ENCODE results near the gene IFT25.
A peak's percentile ranks its signal among the peaks of the same experiment; 100 is the strongest.
"Not testable (repeated sequence)": the region's sequence is repeated elsewhere in the genome, so short reads cannot be mapped to it uniquely, and the experiment has no call there.

IFT25 gene

DNA sequence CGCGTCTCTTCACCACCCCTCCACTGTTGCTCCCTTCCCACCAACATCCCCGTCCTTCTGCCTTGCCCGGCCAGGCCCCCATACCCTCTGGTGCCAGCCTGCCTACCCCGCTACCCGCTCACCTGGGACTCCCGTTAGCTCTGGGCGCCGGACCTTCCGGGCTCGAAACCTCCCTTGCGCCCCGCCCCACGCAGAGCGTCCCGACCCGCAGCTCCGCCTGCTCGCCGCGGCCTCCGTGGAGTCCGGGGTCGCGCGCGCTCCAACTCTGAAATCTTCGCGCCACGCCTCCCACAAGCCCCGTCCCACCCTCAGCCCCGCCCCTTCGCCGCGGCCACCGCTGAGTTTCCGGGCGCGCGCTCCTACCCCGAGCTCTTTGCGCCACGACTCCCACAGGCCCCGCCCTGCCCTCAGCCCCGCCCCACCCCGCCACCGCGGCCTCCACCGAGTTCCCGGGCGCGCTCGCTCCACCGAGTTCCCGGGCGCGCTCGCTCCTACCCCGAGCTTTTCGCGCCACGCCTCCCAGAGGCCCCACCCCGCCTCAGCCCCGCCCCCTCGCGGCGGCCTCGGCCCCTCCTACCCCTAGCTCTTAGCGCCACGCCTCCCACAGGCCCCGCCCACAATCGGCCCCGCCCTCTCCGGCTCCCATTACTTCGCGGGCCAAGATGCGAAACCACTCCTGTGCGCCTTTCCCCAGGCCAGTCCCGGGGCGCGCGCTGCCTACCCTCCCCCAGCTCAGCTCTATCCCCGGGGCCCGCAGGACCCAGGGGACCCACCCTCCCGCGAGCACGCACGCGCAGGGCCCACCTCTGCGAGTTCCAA, at the start of gene IFT25:
Gene IFT25 (minus strand): TSS at position 267 of the 819 bp plus-strand sequence. CDS start 5,617 bp downstream, outside the sequence.
- DNase-seq (ENCODE audit: low read depth in 1 of 2, low spot score in 1 of 2) = peak; percentile 96 to 100

DNA sequence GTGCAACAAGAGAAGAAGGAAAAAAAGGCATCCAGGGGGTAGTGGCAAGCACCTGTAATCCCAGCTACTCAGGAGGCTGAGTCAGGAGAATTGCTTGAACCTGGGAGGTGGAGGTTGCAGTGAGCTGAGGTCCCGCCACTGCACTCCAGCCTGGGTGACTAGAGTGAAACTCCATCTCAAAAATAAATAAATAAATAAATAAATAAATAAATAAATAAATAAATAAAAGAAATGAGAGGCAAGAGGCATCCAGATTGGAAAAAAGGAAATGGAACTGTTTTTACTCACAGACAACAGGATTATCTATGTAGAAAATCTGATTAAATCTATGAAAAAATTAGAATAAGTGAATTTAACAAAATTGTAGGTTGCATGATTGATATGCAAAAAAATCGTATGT, 49.0 kb upstream of the IFT25 start:
- not testable (repeated sequence) for DNase-seq (ENCODE audit: low read depth in 1 of 2, low spot score in 1 of 2)

DNA sequence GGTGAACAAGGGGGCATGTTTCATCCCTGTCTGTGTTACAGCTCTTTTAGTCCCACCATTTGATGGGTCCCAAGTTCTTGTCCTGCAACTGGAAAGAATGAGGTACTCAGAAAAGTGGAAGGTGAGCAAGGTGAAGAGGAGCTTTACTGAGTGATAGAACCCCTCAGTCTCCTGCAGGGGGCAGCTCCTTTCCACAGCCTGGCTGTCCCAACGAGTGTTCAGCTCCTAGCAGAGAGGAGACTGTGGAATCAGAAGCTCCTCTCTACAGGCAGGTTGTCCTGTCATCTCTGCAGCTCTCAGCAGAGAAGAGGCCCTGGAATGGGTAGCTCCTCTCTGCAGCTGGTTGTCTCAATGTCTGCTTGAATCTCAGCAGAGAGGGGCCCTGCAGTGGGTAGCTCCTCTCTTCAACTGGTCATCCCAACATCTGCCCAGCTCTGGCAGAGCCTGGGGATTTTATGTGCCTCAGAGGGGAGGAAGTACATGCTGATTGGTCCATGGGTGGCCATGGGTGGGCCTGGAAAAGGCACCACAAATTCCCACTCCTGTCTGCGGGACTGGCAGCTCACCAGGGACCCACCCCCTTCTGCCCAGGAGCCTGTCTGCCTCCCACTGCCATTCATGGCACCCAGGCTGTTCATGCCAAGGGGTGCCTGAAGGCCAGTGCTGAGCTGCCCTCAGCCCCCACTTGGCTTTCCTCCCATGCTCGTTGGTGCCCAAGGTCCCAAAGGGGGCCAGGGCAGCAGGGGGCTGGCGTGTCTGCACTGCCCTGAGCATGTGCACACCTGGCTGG, 46.8 kb upstream of the IFT25 start:
- DNase-seq (ENCODE audit: low read depth in 1 of 2, low spot score in 1 of 2) = no peak

DNA sequence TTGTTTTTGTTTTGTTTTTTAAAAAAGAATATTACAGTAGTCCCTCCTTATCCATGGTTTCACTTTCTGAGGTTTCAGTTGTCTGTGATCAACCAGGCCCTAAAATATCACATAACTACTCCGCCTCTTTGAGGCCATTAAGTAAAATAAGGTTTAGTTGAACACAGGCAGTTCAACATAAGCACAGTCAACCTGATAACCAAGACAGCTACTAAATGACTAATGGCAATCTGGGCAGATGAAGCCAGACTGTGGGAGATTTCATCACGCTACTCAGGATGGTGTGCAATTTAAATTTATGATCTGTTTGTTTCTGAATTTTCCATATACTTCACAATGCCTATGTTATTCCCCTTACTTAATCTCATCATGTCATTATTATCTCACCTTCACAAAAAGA, 42.4 kb upstream of the IFT25 start:
- DNase-seq (ENCODE audit: low read depth in 1 of 2, low spot score in 1 of 2) = no peak

DNA sequence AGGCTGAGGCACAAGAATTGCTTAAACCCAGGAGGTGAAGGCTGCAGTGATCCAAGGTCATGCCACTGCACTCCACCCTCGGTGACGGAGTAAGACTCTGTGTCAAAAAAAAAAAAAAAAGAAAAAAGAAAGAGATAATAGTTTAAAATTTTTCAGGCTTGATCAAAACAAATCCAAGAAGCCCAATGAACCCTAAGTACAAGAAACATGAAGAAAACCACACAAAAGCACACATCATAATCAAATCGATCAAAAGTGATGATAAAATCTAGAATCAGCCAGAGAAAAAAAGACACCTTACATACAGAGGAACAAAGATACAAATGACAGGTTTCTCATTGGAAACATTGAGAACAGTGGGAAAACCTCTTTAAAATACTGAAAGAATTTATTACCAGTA, 41.0 kb upstream of the IFT25 start:
- DNase-seq (ENCODE audit: low read depth in 1 of 2, low spot score in 1 of 2) = no peak

DNA sequence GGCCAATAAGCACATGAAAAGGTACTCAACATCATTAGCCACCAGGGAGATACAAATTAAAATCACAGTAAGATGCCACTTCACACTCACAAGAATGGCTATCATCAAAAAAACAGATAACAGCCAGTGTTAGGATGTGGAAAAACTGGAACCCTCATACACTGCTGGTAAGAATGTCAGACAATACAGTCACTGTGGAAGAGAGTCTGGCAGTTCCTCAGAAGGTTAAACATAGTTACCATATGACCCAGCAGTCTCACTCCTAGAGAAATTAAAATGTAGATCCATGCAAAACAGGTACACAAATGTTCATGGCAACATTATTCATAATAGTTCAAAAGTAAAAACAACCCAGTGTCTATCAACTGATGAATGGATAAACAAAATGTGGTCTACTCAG, 39.2 kb upstream of the IFT25 start:
- DNase-seq (ENCODE audit: low read depth in 1 of 2, low spot score in 1 of 2) = no peak

DNA sequence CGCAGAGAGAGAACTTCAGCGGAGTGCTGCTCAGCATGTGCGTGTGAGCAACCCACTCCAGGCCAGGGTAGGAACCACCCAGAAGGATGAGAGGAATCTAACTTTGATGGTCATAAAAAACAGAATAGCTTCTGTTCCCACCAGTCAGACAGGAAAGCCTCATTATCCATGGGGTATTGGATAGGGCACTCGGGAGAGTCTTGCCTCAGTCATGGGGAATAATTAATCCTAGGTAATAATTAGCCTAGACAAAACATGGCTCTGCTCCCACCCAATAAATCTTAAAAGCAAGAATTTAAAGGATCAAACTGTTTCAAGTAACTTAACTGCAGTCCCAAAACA, 37.2 kb upstream of the IFT25 start:
- no peak for DNase-seq (ENCODE audit: low read depth in 1 of 2, low spot score in 1 of 2)

DNA sequence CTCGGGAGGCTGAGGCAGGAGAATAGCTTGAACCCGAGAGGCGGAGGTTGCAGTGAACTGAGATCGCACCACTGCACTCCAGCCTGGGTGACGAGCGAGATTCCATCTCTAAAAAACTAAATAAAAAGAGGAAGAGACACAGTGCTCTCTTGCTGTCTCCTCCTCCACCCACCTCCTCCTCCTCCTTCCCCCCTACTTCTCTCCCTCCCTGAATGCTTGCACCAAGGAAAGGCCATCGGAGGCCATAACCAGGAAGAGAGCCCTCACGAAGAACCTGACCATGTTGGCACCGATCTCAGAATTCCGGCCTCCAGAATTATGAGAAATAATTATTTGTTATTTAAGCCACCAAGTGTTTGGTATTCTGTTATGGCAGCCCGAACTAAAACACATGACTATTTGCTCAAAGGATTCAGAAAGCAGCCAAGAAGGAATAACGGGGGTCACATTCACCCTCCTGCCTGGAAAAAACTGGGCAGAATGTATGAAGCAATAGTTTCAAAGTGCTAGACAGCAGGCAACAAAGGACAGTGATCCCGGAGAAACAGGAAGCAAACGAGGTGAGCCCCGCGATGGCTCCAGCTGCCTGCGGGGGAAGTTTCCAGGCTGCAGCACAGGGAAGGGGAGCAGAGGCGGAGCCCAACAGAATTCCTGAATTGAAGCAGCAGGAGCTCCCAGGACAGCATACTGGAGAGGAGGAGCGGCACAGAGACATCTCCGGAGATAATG, 36.7 kb upstream of the IFT25 start:
- no peak for DNase-seq (ENCODE audit: low read depth in 1 of 2, low spot score in 1 of 2)

DNA sequence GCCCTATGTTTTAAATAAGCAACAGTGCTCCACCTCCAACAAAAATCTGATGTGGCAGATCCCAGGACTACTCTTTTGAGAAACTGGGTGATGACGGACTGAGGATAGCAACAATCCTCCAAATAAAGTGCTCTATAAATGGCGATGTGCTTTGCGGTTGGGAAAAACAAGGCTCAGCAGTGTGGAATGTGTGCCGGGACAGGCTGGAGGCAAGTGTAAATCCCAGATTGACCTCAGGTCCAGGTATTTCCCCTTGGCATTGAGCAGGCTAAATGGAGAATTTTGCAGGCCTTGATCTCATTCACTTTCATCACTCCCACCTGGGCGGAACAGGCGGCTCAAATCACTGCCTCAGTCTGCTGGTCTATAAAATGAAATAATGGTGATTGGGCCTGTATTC, 35.7 kb upstream of the IFT25 start:
- DNase-seq (ENCODE audit: low read depth in 1 of 2, low spot score in 1 of 2) = no peak

DNA sequence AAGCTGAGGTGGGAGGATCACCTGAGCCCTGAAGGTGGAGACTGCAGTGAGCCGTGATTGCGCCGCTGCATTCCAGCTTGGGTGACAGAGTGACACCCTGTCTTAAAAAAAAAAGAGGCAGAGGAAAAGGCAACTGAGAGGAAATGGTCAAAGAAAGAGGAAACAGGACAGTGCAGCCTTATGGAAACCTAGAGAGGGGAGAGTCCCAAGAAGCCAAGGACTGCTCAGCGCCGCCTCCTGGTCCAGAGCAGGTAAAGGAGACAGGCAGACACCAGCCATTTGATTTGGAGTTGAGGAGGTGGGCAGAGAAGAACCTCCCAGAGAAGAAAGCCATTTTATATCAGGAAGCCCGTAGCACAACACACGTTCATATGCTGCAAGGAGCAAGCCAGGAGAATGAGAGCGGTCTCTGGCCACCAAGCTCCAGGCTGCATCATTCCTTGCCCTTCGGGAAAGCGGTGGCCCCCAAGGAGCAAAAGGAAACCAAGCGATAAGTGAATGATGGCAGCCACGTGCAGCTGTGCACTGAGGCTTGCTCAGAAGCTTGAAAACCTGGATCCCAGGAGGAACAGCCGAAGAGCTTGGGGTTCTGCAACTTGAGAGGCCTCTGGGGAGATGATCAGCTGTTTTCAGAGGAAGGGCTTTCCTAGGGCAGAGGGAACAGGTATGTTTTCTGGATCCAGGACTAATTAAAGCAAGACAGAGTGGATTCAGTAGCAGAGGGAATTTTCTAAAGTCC, 34.4 kb upstream of the IFT25 start:
- no peak for DNase-seq (ENCODE audit: low read depth in 1 of 2, low spot score in 1 of 2)

DNA sequence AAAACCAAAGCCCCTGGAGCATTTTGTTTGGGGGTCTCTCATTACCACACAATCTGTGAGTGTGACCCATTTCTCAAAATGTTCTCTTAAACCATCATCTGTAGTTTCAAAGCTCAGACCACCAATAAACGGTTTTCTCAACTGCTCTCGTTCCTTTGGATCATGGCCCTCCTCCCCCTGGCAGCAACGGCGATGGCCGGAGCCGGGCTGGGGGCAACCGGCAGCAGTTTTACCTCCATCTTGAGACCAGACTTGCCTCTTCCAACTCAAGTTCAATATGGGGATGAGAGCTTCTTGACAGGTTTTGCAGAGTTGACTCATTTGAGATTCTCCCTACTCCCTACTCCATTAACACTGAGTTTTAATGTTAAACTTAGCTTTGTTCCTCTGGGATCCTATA, 30.4 kb upstream of the IFT25 start:
- DNase-seq (ENCODE audit: low read depth in 1 of 2, low spot score in 1 of 2) = no peak

DNA sequence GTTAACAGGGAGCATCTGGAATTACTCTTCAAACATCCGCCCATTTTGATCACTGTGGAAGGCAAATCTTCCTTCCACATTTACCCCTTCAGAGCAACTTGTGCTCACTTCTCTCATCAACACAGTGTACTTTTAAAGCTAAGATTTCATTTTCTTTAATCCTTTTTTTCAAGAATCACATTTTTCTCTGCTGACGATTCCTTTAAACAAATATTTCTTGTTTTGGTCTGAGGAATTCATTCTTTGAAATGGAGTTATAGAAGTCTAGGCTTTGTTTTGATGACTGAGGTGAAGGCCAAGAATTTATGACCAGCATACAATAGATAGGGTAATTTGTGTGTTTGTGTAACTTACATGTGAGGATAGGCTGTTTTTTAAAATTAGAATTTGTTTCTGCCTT, 26.2 kb upstream of the IFT25 start:
- DNase-seq (ENCODE audit: low read depth in 1 of 2, low spot score in 1 of 2) = no peak

DNA sequence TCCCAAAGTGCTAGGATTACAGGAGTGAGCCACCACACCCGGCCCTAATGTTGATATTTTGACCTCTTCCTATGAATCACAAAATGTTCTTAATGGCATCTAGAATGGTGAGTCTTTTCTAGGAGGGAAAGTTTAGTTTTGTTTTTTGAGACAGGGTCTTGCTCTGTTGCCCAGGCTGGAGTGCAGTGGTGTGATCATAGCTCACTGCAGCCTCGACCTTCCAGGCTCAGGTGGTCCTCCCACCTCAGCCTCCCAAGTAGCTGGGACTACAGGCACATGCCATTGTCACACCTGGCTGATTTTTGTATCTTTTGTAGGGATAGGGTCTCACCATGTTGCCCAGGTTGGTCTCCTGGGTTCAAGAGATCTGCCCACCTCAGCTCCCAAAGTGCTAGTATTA, 23.8 kb upstream of the IFT25 start:
- DNase-seq (ENCODE audit: low read depth in 1 of 2, low spot score in 1 of 2) = not testable (repeated sequence)

DNA sequence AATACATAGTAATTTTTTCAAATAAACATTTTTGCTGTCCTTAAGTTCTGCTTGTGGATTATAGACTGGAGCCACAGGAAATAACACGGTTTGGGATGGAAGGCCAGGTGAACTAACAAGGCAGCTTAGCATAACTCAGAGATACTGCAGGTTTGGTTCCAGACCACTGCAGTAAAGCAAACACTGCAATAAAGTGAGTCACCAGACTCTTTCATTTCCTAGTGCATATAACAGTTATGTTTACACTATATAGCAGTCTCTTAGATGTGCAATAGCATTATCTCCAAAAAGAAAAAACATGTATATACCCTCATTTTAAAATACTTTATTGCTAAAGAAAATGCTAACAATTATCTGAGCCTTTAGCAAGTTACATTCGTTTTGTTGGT, 22.6 kb upstream of the IFT25 start:
- DNase-seq (ENCODE audit: low read depth in 1 of 2, low spot score in 1 of 2) = no peak

DNA sequence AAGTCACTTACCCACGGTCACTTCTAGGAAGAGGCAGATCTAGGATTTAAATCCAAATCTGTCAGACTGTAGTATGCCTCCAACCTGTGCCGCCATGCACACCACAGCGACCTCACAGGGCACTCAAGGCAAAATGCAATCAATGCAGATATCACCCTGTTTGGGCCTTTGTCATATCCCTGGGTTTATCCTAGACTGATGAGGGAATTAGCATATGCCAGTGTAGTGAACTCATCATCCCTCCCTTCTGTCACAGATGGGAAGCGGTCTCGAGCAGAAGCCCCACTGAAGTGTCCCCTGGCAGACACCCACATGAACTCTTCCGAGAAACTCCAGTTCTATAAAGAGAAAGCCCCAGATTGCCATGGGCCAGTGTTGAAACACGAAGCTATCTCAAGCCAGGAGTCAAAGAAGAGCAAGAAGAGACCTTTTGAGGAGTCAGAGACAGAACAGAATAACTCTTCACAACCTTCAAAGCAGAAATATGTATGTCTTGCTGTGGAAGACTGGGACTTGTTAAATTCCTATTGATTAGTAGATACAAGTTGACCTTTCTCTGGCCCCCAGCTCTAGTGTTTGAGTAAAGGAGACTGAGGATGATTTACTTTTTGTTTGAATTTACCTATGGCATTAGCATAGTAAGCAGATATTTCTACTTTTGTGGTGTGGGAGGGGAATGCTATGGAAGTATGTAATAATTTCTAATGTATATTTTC, 22.1 kb upstream of the IFT25 start:
- no peak for DNase-seq (ENCODE audit: low read depth in 1 of 2, low spot score in 1 of 2)

DNA sequence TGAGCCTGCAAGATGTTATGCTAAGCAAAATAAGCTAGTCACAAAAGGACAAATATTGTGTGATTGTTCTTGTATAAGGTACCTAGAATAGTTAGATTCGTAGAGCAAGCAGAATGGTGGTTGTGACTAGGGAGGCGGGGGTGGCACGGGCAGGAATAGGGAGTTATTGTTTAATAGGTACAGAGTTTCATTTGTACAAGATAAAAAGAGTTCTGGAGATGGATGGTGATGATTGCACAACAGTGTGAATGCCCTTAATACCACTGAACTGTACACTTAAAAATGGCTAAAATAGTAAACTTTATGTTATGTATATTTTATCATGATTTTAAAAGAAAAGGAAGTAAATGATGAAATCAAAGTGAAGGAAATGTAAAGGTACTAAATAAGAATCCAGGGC, 21.3 kb upstream of the IFT25 start:
- no peak for DNase-seq (ENCODE audit: low read depth in 1 of 2, low spot score in 1 of 2)

DNA sequence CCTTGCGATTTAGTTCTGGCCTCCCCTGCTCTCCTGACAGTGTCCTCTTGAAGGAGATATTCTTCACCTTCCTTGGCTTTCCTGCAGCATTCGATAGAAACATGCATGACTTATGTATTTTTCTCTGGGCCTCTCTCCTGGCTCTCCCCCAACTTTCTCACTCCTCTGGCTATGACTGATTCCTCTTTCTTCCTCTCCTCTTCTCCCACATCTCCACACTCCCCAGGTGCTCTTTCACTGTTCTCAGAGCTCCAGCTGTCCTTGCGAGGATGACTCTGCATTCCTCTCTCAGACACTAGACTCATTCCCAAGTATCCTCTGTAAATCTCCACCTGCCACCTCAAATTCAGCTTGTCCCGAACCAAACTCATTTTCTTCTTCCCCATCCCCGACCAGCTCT, 18.6 kb upstream of the IFT25 start:
- no peak for DNase-seq (ENCODE audit: low read depth in 1 of 2, low spot score in 1 of 2)

DNA sequence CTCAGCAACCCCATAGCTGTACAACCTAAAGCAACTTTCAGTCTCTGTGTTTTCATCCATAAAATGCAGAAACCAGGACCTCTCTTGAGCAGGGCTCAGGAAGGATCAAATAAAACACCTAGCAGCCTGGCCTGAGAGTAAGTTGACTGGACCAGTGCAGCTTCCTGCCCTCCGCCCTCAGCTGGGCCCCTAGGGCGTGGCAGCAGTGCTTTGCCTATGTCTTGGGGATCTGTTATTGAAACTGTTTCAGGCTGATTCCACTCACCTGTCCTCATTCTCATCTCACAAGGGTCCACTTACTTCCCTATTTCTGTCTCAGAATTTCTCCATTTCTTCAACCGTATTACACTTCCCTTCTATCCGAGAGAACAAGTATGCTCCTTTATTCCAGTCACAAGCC, 18.0 kb upstream of the IFT25 start:
- DNase-seq (ENCODE audit: low read depth in 1 of 2, low spot score in 1 of 2) = no peak

DNA sequence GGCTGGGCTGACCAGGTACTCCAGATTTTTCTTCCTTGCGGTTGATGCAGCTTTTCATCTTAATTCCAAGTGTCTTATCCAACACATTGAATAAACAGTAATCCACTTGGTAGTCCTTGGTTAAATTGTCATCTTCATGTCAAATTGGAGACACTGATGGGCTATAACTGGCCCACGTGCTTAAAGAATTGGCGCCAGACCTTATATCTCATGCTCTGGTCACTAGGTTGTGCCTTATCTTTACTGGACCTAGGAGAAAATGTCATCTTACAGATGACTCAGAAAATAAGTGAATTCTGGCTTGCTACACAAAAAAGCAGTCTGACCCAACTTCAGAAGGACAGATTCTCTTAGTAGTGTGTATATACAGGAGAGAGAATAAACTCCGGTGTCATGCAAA, 16.9 kb upstream of the IFT25 start:
- DNase-seq (ENCODE audit: low read depth in 1 of 2, low spot score in 1 of 2) = no peak

DNA sequence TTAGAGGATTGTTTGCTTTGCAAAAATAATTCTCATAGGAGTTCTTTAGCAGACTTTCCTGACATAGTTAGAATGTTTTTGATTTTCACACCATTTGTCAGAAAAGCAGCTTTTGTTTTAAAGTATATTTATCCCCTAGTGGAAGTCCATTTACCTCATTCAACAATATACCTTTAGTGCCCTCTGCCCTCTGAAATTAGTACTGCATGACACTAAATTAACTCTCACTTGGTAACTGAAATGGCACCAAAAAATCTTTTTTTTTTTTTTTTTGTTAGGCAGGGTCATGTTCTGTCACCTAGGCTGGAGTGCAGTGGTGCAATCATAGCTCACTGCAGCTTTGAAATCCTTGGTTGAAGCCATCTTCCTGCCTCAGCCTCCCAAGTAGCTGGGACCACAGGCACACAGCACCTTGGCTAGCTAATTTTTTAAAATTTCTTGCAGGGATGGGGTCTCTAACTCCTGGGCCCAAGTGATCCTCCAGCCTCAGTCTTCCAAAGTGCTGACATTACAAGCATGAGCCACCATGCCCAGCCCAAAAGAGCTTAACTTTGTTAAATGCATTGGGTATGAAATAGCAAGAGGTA, 14.3 kb upstream of the IFT25 start:
- peak in 1 of 2 donors; percentile 24 for DNase-seq (ENCODE audit: low read depth in 1 of 2, low spot score in 1 of 2)

Measured in activated CD4-positive, alpha-beta T cell treated with anti-CD3 and anti-CD28 coated beads, Interleukin-2, amount 50 U/mL, for 24 hours (primary cell).